Stimulated activated effector memory CD8-positive, alpha-beta T cell treated with anti-CD3 and anti-CD28 coated beads, Interleukin-12 subunit alpha, Interleukin-12 subunit beta, amount 100 ng/mL, for 72 hours (primary cell): ENCODE measurements around the gene SERBP1.
A peak's percentile ranks its signal among the peaks of the same experiment; 100 is the strongest.
"Not testable (repeated sequence)": the region's sequence is repeated elsewhere in the genome, so short reads cannot be mapped to it uniquely, and the experiment has no call there.

Source experiments
- ATAC-seq: fragments of 150-1000 bp; cut with Tn5 transposase; 2 replicates; pipeline ENCODE4 v1.10.0; 2021
- DNase-seq, 2 donors: peaks; one replicate each; pipeline ENCODE4 v3.0.0; 2021 to 2022; ENCODE audit warnings: low spot score in 2 of 2
- H3K27ac Mint-ChIP-seq: one replicate; pipeline ENCODE4 v1.8.0; 2022; ENCODE audit warnings: mild to moderate bottlenecking, mixed read lengths
- H3K36me3 Mint-ChIP-seq: one replicate; pipeline ENCODE4 v1.8.0; 2022; ENCODE audit warnings: mild to moderate bottlenecking, mixed read lengths
- H3K4me1 Mint-ChIP-seq: one replicate; pipeline ENCODE4 v1.8.0; 2022; ENCODE audit warnings: mixed read lengths
- H3K4me3 Mint-ChIP-seq: one replicate; pipeline ENCODE4 v1.8.0; 2022; ENCODE audit warnings: mild to moderate bottlenecking, mixed read lengths
- H3K9me3 Mint-ChIP-seq: one replicate; pipeline ENCODE4 v1.8.0; 2022; ENCODE audit warnings: mixed read lengths

Gene SERBP1

GRCh38 chr1:67431156-67431765 is 1.1 kb upstream of the SERBP1 start:
- Mint-ChIP-seq H3K4me1 (peaks cover 32% of the 10 kb centered on the region), H3K4me3 (peak overlapping the region; percentile 99), H3K9me3 (no peaks in the 10 kb centered on the region), H3K36me3 (peaks cover 54% of the 10 kb centered on the region), H3K27ac (peak overlapping the region; percentile 100)
- DNase-seq (no peak), ATAC-seq (no peak)

- peak; percentile 19 for ATAC-seq
- Mint-ChIP-seq H3K4me1 (peaks cover 46% of the 10 kb centered on the region), H3K4me3 (peak overlapping the region; percentile 99), H3K36me3 (peaks cover 69% of the 10 kb centered on the region), H3K27ac (peak overlapping the region; percentile 100), H3K9me3 (no peaks in the 10 kb centered on the region)
- DNase-seq = peak in 1 of 2 donors; percentile 29
Measured at GRCh38 chr1:67429528-67430357, 459 bp downstream of the SERBP1 start.

GRCh38 chr1:67429011-67429527 is 1.1 kb downstream of the SERBP1 start:
- Mint-ChIP-seq H3K36me3 (peaks cover 76% of the 10 kb centered on the region), H3K27ac (peak overlapping the region; percentile 100), H3K4me3 (peak overlapping the region; percentile 99), H3K9me3 (no peaks in the 10 kb centered on the region), H3K4me1 (peaks cover 50% of the 10 kb centered on the region)
- ATAC-seq (no peak), DNase-seq (peak; percentile 21 to 64)

GRCh38 chr1:67427947-67428346 is 2.3 kb downstream of the SERBP1 start:
- no peak for DNase-seq
- Mint-ChIP-seq H3K36me3 (peaks cover 87% of the 10 kb centered on the region), H3K4me3 (peak overlapping the region; percentile 99), H3K27ac (peak overlapping the region; percentile 100), H3K4me1 (peaks cover 52% of the 10 kb centered on the region), H3K9me3 (no peaks in the 10 kb centered on the region)
- no peak for ATAC-seq

GRCh38 chr1:67427465-67427864 is 2.7 kb downstream of the SERBP1 start:
- H3K36me3 Mint-ChIP-seq = peaks cover 92% of the 10 kb centered on the region
- no peaks in the 10 kb centered on the region for H3K9me3 Mint-ChIP-seq
- peak overlapping the region; percentile 100 for H3K27ac Mint-ChIP-seq
- ATAC-seq (no peak), DNase-seq (no peak)
- peak overlapping the region; percentile 99 for H3K4me3 Mint-ChIP-seq
- peaks cover 57% of the 10 kb centered on the region for H3K4me1 Mint-ChIP-seq

- H3K4me3 Mint-ChIP-seq = no peak overlapping the region
- DNase-seq (no peak), ATAC-seq (no peak)
- H3K36me3 Mint-ChIP-seq = peaks cover 100% of the 10 kb centered on the region
- no peaks in the 10 kb centered on the region for H3K9me3 Mint-ChIP-seq
- H3K4me1 Mint-ChIP-seq = peaks cover 59% of the 10 kb centered on the region
- H3K27ac Mint-ChIP-seq = peak overlapping the region; percentile 80
Measured at GRCh38 chr1:67420835-67421492, 9.2 kb downstream of the SERBP1 start.

GRCh38 chr1:67418839-67419586 is 11.2 kb downstream of the SERBP1 start:
- Mint-ChIP-seq H3K9me3 (no peaks in the 10 kb centered on the region), H3K4me1 (peaks cover 60% of the 10 kb centered on the region), H3K36me3 (peaks cover 100% of the 10 kb centered on the region), H3K4me3 (no peak overlapping the region), H3K27ac (peak overlapping the region; percentile 80)
- no peak for ATAC-seq
- DNase-seq = no peak

- not testable (repeated sequence) for H3K9me3 Mint-ChIP-seq, H3K4me3 Mint-ChIP-seq, DNase-seq, ATAC-seq
- Mint-ChIP-seq H3K27ac (peak overlapping the region; percentile 37), H3K4me1 (peaks cover 54% of the 10 kb centered on the region), H3K36me3 (peaks cover 100% of the 10 kb centered on the region)
Measured at GRCh38 chr1:67417733-67418132, 12.5 kb downstream of the SERBP1 start.

- no peak for DNase-seq
- no peaks in the 10 kb centered on the region for H3K9me3 Mint-ChIP-seq
Measured at GRCh38 chr1:67415041-67415440, 15.2 kb downstream of the SERBP1 start.

GRCh38 chr1:67414574-67414973 is 15.6 kb downstream of the SERBP1 start:
- Mint-ChIP-seq H3K4me1 (peaks cover 31% of the 10 kb centered on the region), H3K36me3 (peaks cover 100% of the 10 kb centered on the region), H3K4me3 (no peak overlapping the region), H3K9me3 (no peaks in the 10 kb centered on the region), H3K27ac (peak overlapping the region; percentile 15)
- no peak for DNase-seq
- ATAC-seq = no peak

More at GRCh38 chr1:67415041-67415440, 15.2 kb downstream of the SERBP1 start:
- Mint-ChIP-seq H3K4me3 (no peak overlapping the region), H3K4me1 (peaks cover 35% of the 10 kb centered on the region), H3K27ac (peak overlapping the region; percentile 72), H3K36me3 (peaks cover 100% of the 10 kb centered on the region)
- ATAC-seq = no peak

GRCh38 chr1:67413101-67413500 is 17.1 kb downstream of the SERBP1 start:
- H3K9me3 Mint-ChIP-seq, DNase-seq, H3K4me3 Mint-ChIP-seq, ATAC-seq: not testable (repeated sequence)
- H3K27ac Mint-ChIP-seq = peak overlapping the region; percentile 14
- H3K36me3 Mint-ChIP-seq = peaks cover 99% of the 10 kb centered on the region
- H3K4me1 Mint-ChIP-seq = peaks cover 26% of the 10 kb centered on the region

GRCh38 chr1:67408148-67408547 is 22.1 kb downstream of the SERBP1 start:
- Mint-ChIP-seq H3K4me3 (no peak overlapping the region), H3K4me1 (peaks cover 4% of the 10 kb centered on the region), H3K36me3 (peaks cover 74% of the 10 kb centered on the region), H3K27ac (peak overlapping the region; percentile 23), H3K9me3 (no peaks in the 10 kb centered on the region)
- no peak for ATAC-seq
- DNase-seq = no peak

- H3K4me3 Mint-ChIP-seq = no peak overlapping the region
- no peaks in the 10 kb centered on the region for H3K9me3 Mint-ChIP-seq
- H3K4me1 Mint-ChIP-seq = peaks cover 4% of the 10 kb centered on the region
- no peak for DNase-seq
- peak overlapping the region; percentile 23 for H3K27ac Mint-ChIP-seq
- peaks cover 70% of the 10 kb centered on the region for H3K36me3 Mint-ChIP-seq
- no peak for ATAC-seq
Measured at GRCh38 chr1:67407498-67407897, 22.7 kb downstream of the SERBP1 start.

GRCh38 chr1:67405473-67406245 is 24.5 kb downstream of the SERBP1 start:
- DNase-seq (no peak), ATAC-seq (no peak)
- no peak overlapping the region for H3K27ac Mint-ChIP-seq
- peaks cover 9% of the 10 kb centered on the region for H3K4me1 Mint-ChIP-seq
- peaks cover 70% of the 10 kb centered on the region for H3K36me3 Mint-ChIP-seq
- no peak overlapping the region for H3K4me3 Mint-ChIP-seq
- H3K9me3 Mint-ChIP-seq = no peaks in the 10 kb centered on the region
